Stomach (tissue), 9 donors: ENCODE results near the gene POU5F1. TPM values are rescaled to one million over a fixed set of nuclear protein-coding genes. Genes with fewer than 3 reads are reported as not detected.

Source experiments
- DNase-seq, 2 donors: peaks; one replicate each; pipeline versions ENCODE4 v3.0.0 to v3.0.0-alpha.2; 2013 to 2019
- H3K27ac ChIP-seq, 5 donors: fragments of 200-600 bp in 4 of 5; sonication (generic) in 4 of 5; one replicate each; pipeline ENCODE4 v1.5.1; 2013 to 2019; ENCODE audit warnings: mild to moderate bottlenecking in 1 of 5, moderate library complexity in 1 of 5
- H3K27me3 ChIP-seq, 3 donors: fragments of 200-600 bp; sonication (generic); one replicate each; pipeline ENCODE4 v1.5.1; 2017 to 2019; ENCODE audit warnings: mixed run types in 1 of 3
- H3K36me3 ChIP-seq, 4 donors: fragments of 200-600 bp; sonication (generic); 1 replicate in 3 of 4; 2 replicates in 1 of 4; pipeline ENCODE4 v1.5.1; 2016 to 2019
- H3K4me1 ChIP-seq, 4 donors: fragments of 200-600 bp; sonication (generic); one replicate each; pipeline ENCODE4 v1.5.1; 2016 to 2019
- H3K4me3 ChIP-seq, 4 donors: fragments of 200-600 bp; sonication (generic) in 3 of 4; one replicate each; pipeline ENCODE4 v1.5.1; 2016 to 2019; ENCODE audit warnings: mild to moderate bottlenecking in 1 of 4
- H3K9me3 ChIP-seq, 4 donors: fragments of 200-600 bp; sonication (generic); one replicate each; pipeline ENCODE4 v1.5.1; 2016 to 2019
- EP300 ChIP-seq: sonication (generic); formaldehyde crosslinking; IDR thresholded peaks from one replicate; pipeline ENCODE4 v1.6.1; 2017; ENCODE audit warnings: antibody characterized with exemption
- POLR2A ChIP-seq, 4 donors: fragments of 450-650 bp; IDR thresholded peaks; one replicate each; pipeline ENCODE4 v1.6.1; 2016; ENCODE audit warnings: antibody characterized with exemption in 4 of 4, control low read depth in 2 of 4, mild to moderate bottlenecking in 1 of 4, moderate library complexity in 1 of 4
- POLR2AphosphoS5 ChIP-seq, 3 donors: sonication (generic); formaldehyde crosslinking; IDR thresholded peaks; one replicate each; pipeline ENCODE4 v1.6.1; 2016; ENCODE audit warnings: antibody characterized with exemption in 3 of 3
- WGBS, 5 donors: extraction: QIAGEN DNeasy Blood & Tissue Kit in 3 of 5; methylation state at CpG; one replicate each; pipeline versions ENCODE4 v1.1.5 to v1.1.7; 2013 to 2018; 5-methylcytosine and 5-hydroxymethylcytosine counted together
- intact Hi-C: fragments of 100-400 bp; cut with DNase I; formaldehyde crosslinking; loops from one replicate; pipeline ENCODE4 v1.15.1; 2023; ENCODE audit warnings: low total_unique reads
- polyA plus RNA-seq, 3 donors: library from polyadenylated mRNA; stranded (reverse); fragments of 200-250 nt; gene quantifications; one replicate each; pipeline ENCODE4 v1.2.3, GENCODE V29; 2013
- total RNA-seq, 5 donors: library from RNA; depleted of rRNA; stranded (reverse); fragments of >200 nt; gene quantifications; one replicate each; pipeline versions ENCODE4 v1.1.0 to v1.2.3, GENCODE V29; 2014 to 2016
- TF ChIP-seq, protein P1 (sequence below), 7 experiments: fragments of 450-650 bp in 4 of 7; fragments of 200-600 bp in 3 of 7; sonication (generic) in 3 of 7; IDR thresholded peaks; one replicate each; pipeline ENCODE4 v1.5.1; 2016 to 2019; ENCODE audit warnings: antibody characterized with exemption in 7 of 7, control low read depth in 2 of 7, mild to moderate bottlenecking in 1 of 7
- donor health status: healthy with polysubstance abuse.
- donor health status: Bipolar disorder and iron deficiency.
- donor health status: healthy.

The POU5F1 gene
- total and polyA plus RNA-seq, 8 donors, result 2.6 to 155 (median 47.5) TPM; not detected in 1

DNA sequence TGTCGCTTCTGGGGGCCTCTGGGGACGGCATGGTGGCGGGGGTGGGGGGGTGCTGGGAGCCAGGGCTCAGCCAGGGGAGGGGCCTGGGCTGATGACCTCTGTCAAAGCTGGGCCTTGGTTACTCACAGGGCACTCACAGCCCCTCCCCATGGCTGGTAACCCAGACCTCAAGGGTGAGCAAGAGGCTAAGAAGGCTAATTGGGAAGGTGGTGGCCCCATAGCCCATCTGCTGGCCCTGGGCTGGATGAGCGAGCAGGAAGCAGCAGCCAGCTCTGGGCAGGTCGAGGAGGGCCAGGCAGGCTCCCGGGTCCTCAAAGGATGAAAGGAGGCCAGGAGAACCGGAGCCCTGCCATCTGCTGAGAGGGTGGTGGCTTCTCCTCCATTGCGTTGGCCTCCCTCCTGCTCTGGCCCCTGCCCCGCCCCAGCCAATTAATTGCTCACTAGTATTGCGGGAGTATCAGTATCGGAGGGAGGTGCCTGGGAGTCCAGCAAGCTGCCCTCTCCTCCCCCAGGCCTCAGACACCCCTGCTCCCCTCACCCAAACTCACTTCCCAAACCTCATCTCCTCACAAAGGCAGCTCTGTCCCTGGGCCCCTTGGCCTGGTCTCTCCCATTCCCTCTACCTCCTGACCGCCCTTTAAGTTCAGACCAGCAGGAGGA is 49.2 kb downstream of the POU5F1 start:
- H3K4me1 ChIP-seq, result peaks cover 15 to 48% (median 30%) of the 10 kb centered on the region in 4 donors
- intact Hi-C loops, result no loop called here
- no peaks in the 10 kb centered on the region for H3K36me3 ChIP-seq
- no peaks in the 10 kb centered on the region for H3K9me3 ChIP-seq
- no peak overlapping the region for H3K4me3 ChIP-seq
- no peaks in the 10 kb centered on the region for H3K27me3 ChIP-seq
- no peak for DNase-seq
- 81 to 87% (median 85%) methylated on average over 11 to 12 of the region's 12 CpGs for WGBS, 5 donors
- TF ChIP-seq, protein P1, sequence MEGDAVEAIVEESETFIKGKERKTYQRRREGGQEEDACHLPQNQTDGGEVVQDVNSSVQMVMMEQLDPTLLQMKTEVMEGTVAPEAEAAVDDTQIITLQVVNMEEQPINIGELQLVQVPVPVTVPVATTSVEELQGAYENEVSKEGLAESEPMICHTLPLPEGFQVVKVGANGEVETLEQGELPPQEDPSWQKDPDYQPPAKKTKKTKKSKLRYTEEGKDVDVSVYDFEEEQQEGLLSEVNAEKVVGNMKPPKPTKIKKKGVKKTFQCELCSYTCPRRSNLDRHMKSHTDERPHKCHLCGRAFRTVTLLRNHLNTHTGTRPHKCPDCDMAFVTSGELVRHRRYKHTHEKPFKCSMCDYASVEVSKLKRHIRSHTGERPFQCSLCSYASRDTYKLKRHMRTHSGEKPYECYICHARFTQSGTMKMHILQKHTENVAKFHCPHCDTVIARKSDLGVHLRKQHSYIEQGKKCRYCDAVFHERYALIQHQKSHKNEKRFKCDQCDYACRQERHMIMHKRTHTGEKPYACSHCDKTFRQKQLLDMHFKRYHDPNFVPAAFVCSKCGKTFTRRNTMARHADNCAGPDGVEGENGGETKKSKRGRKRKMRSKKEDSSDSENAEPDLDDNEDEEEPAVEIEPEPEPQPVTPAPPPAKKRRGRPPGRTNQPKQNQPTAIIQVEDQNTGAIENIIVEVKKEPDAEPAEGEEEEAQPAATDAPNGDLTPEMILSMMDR (IDR thresholded peaks at IDR 0.05), result no peak
- H3K27ac ChIP-seq, result no peak overlapping the region

GRCh38 chr6:31120151-31120915 is 50.1 kb downstream of the POU5F1 start, which contains the start of gene CDSN:
Gene CDSN, minus strand, starts transcription at chr6:31120446. Its CDS starts 27 bp downstream, at chr6:31120419.
- WGBS, 5 donors, result 81 to 88% (median 87%) methylated on average over 17 to 26 of the region's 26 CpGs
- H3K27me3 ChIP-seq, result no peaks in the 10 kb centered on the region
- H3K36me3 ChIP-seq, result no peaks in the 10 kb centered on the region
- H3K27ac ChIP-seq, result no peak within 1 kb of the TSS
- DNase-seq, result no peak
- intact Hi-C loops, result no loop called here
- H3K4me3 ChIP-seq, result no peak within 1 kb of the TSS
- H3K9me3 ChIP-seq, result no peaks in the 10 kb centered on the region
- H3K4me1 ChIP-seq, result peaks cover 14 to 49% (median 28%) of the 10 kb centered on the region in 4 donors
- no peak for TF ChIP-seq POLR2AphosphoS5 (IDR thresholded peaks at IDR 0.05)
- no peak for TF ChIP-seq EP300
- no peak for TF ChIP-seq POLR2A (IDR thresholded peaks at IDR 0.05)
- TF ChIP-seq, protein P1 (IDR thresholded peaks at IDR 0.05), result no peak

DNA sequence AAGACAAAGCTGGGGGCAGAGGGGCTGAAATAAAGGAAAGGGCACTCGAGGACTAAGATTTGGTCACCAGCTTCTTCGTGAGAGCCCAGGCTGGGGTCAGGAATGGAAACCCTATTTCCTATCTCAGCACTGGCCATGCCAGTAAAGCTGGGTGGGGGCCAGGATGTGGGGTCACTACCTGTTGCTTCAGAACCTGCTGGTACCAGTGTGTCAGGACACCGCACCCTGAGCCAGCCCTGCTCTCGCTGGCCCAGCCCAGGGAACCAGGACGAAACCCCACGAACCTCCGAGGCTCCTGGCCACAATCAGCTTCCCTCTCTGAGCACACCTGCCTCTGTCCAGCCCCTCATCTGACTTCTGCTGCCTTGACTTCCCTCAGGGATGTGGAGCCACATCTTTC is 52.3 kb downstream of the POU5F1 start:
- no peak for TF ChIP-seq EP300
- H3K4me1 ChIP-seq, result peaks cover 28 to 61% (median 38%) of the 10 kb centered on the region in 4 donors
- no peaks in the 10 kb centered on the region for H3K36me3 ChIP-seq
- intact Hi-C loops, result no loop called here
- H3K27me3 ChIP-seq, result no peaks in the 10 kb centered on the region
- no peak for DNase-seq
- no peak overlapping the region for H3K27ac ChIP-seq
- WGBS, 5 donors, result 77 to 91% (median 79%) methylated on average over 7 of the region's 7 CpGs
- no peaks in the 10 kb centered on the region for H3K9me3 ChIP-seq
- H3K4me3 ChIP-seq, result no peak overlapping the region

DNA sequence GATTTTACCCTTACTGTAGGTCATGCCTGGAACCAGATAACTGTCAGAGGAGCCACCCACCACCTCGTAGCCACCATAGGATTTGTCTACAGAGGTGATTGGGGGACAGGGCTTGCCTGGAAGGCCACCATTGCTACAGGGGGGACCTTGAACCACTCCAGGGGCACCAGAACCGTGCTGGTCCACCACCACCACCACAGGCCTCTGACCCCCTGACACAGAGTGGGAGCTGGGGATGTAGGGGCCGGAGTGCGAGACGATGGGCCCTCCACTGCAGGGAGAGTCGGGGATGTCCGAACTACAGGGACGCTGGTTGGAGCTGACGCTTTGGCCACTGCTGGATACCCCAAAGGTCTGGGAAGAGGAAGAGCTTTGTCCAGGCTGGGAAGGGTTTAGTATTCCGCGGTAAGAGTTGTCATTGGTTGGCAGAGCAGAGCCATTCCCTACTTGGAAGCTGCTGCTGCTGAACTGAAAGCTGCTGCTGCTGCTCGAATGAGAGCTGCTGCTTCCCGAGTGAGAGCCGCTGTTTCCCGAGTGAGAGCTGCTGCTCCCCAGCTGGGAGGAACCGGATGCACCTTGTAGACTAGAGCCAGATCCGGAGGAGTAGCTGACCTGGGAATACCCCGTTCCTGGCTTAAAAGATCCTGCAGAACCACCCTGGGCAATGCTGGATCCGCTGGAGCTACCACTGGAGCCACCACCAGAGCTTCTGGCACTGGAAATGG is 53.7 kb downstream of the POU5F1 start:
- H3K27me3 ChIP-seq, result no peaks in the 10 kb centered on the region
- peak overlapping the region in 2 of 4 donors; percentile 5 to 24 for H3K4me3 ChIP-seq
- intact Hi-C loops, result no loop called here
- TF ChIP-seq EP300 (no peak), POLR2AphosphoS5 (IDR thresholded peaks at IDR 0.05) (peak in 1 of 3 donors; percentile 52), POLR2A (IDR thresholded peaks at IDR 0.05) (no peak)
- TF ChIP-seq, protein P1 (IDR thresholded peaks at IDR 0.05), result no peak
- no peaks in the 10 kb centered on the region for H3K36me3 ChIP-seq
- WGBS, 5 donors, result 75 to 88% (median 80%) methylated on average over 12 to 19 of the region's 19 CpGs
- no peaks in the 10 kb centered on the region for H3K9me3 ChIP-seq
- peak in 1 of 2 donors; percentile 26 for DNase-seq
- peaks cover 17 to 49% (median 26%) of the 10 kb centered on the region in 4 donors for H3K4me1 ChIP-seq
- H3K27ac ChIP-seq, result peak overlapping the region in 3 of 5 donors; percentile 21 to 51 (median 26)
